ENCODE results near the gene OS9.

The OS9 gene

DNA sequence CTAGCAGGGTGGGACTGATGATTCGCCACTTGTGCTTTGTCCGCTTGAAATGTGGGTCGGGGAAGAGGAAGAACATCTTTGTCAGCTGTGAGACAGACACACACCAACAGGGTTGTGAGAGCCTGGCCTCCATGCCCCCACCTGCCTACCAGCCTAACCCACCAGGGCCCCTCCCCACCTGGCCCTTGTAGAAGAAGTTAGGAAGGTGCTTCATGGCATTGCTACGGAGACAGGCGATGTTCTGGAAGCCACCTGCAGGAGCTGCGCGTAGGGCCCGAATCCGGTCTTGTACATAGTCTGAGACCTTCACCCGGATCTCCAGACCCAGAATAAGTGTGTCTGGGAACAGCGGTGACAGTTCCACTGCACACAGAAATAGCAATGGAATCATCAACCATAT, 75.7 kb downstream of the OS9 start:
- DNase-seq: no peak

DNA sequence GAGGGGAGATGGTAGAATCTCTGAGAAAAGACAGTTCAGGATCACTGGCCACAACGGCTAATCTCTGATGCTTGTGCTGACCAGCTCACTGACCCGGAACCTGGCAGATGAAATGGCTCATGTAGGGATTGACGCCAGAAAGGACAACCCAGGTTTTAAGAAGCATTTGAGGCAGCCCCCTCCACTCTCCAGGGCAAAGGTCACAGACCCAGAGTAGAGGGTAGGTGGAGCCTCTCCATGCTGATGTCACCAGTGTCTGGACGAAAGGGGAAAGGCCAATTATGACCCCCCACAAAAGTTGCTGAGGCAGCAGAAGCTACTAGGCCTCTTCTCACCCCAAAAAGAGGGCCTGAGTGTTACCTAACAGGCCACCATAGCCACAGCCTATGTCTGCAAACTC, 76.8 kb downstream of the OS9 start:
- no peak for DNase-seq

Data from CD4-positive, alpha-beta T cell treated with Interleukin-12 subunit alpha and Interleukin-12 subunit beta, for 1 hour (primary cell).